Prostate gland (tissue), 2 donors: ENCODE measurements around the gene ZNF813.

Source experiments
- POLR2A ChIP-seq: fragments of 450-650 bp; IDR thresholded peaks from one replicate; pipeline ENCODE4 v1.6.1; 2016; ENCODE audit warnings: antibody characterized with exemption, mild to moderate bottlenecking
- POLR2AphosphoS5 ChIP-seq: sonication (generic); formaldehyde crosslinking; IDR thresholded peaks from one replicate; pipeline ENCODE4 v1.6.1; 2017; ENCODE audit warnings: antibody characterized with exemption
- TF ChIP-seq, protein P1 (sequence below), 4 experiments: fragments of 200-600 bp in 2 of 4; fragments of 450-650 bp in 2 of 4; sonication (generic) in 2 of 4; IDR thresholded peaks; 1 replicate in 3 of 4; 2 replicates in 1 of 4; pipeline ENCODE4 v1.5.1; 2016 to 2019; ENCODE audit warnings: antibody characterized with exemption in 4 of 4, mild to moderate bottlenecking in 2 of 4, moderate library complexity in 2 of 4

DNA sequence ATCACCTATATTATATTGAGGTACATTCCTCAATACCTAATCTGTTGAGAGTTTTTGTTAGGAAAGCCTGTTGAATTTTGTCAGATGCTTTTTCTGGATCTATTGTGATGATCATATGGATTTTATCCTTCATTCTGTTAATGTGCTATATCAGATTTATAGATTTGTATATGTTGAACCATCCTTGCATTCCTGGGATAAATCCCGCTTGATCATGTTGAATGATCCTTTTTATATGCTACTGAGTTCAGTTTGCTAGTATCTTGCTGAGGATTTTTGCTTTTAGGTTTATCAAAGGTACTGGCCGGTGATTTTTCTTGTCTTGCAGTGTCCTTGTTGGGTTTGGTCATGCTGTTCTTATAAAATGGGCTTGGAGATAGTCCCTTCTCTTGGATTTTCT lies 58.4 kb downstream of the ZNF813 start:
- TF ChIP-seq, protein P1, sequence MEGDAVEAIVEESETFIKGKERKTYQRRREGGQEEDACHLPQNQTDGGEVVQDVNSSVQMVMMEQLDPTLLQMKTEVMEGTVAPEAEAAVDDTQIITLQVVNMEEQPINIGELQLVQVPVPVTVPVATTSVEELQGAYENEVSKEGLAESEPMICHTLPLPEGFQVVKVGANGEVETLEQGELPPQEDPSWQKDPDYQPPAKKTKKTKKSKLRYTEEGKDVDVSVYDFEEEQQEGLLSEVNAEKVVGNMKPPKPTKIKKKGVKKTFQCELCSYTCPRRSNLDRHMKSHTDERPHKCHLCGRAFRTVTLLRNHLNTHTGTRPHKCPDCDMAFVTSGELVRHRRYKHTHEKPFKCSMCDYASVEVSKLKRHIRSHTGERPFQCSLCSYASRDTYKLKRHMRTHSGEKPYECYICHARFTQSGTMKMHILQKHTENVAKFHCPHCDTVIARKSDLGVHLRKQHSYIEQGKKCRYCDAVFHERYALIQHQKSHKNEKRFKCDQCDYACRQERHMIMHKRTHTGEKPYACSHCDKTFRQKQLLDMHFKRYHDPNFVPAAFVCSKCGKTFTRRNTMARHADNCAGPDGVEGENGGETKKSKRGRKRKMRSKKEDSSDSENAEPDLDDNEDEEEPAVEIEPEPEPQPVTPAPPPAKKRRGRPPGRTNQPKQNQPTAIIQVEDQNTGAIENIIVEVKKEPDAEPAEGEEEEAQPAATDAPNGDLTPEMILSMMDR (IDR thresholded peaks at IDR 0.05): no peak
- TF ChIP-seq POLR2AphosphoS5 (no peak), POLR2A (no peak)
